Stimulated activated CD4-positive, alpha-beta T cell treated with anti-CD3 and anti-CD28 coated beads, Interleukin-15, amount 100 ng/mL, for 48 hours (primary cell): ENCODE data around the gene GPR107.

ENCODE experiments used
- DNase-seq, 2 donors: peaks; one replicate each; pipeline ENCODE4 v3.0.0-alpha.2; 2020; ENCODE audit warnings: low read depth in 2 of 2

The GPR107 gene

GRCh38 chr9:130027533-130028365 lies 26.0 kb upstream of the GPR107 start:
- DNase-seq: no peak

- no peak for DNase-seq
Observed at GRCh38 chr9:130028493-130029222, 25.0 kb upstream of the GPR107 start.

- no peak for DNase-seq
Observed at GRCh38 chr9:130029223-130029973, 24.3 kb upstream of the GPR107 start.

- no peak for DNase-seq
Observed at GRCh38 chr9:130030651-130031127, 23.0 kb upstream of the GPR107 start.

GRCh38 chr9:130034570-130034969 lies 19.1 kb upstream of the GPR107 start:
- DNase-seq: no peak

- DNase-seq: no peak
Observed at GRCh38 chr9:130036099-130036498, 17.6 kb upstream of the GPR107 start.

- no peak for DNase-seq
Observed at GRCh38 chr9:130039528-130040147, 14.1 kb upstream of the GPR107 start.

GRCh38 chr9:130040984-130041647 lies 12.6 kb upstream of the GPR107 start:
- no peak for DNase-seq

GRCh38 chr9:130041648-130042405 lies 11.9 kb upstream of the GPR107 start:
- no peak for DNase-seq

GRCh38 chr9:130042406-130042884 lies 11.3 kb upstream of the GPR107 start:
- no peak for DNase-seq

- DNase-seq: peak; percentile 50 to 75
Observed at GRCh38 chr9:130042885-130043653, 10.6 kb upstream of the GPR107 start, which contains the start of gene FNBP1. Gene FNBP1, minus strand, starts transcription at chr9:130043189. Its CDS starts 214 bp downstream, at chr9:130042975.

- DNase-seq: no peak
Observed at GRCh38 chr9:130043654-130044623, 9.8 kb upstream of the GPR107 start.

- no peak for DNase-seq
Observed at GRCh38 chr9:130045725-130046450, 7.8 kb upstream of the GPR107 start.

- no peak for DNase-seq
Observed at GRCh38 chr9:130049431-130050210, 4.1 kb upstream of the GPR107 start.

- no peak for DNase-seq
Observed at GRCh38 chr9:130050462-130050861, 3.2 kb upstream of the GPR107 start.

GRCh38 chr9:130051855-130052254 lies 1.9 kb upstream of the GPR107 start:
- no peak for DNase-seq

GRCh38 chr9:130053109-130053503 lies 600 bp upstream of the GPR107 start:
- DNase-seq: no peak
